K562 (cell line): ENCODE results near the gene DGAT2. TPM values are rescaled to one million over a fixed set of nuclear protein-coding genes. Genes with fewer than 3 reads are reported as not detected.
A peak's percentile ranks its signal among the peaks of the same experiment; 100 is the strongest.

ENCODE experiments used
- EGR1 ChIP-seq: fragments of 450-650 bp; conservative IDR thresholded peaks from 2 replicates; pipeline ENCODE4 v1.6.1; 2017; ENCODE audit warnings: mild to moderate bottlenecking
- HNRNPH1 ChIP-seq: fragments of 200-400 bp; formaldehyde crosslinking; optimal IDR thresholded peaks from 2 replicates; pipeline ENCODE3; 2017; ENCODE audit warnings: low read depth, mild to moderate bottlenecking, low read length, moderate library complexity
- RFX7 ChIP-seq: fragments of 250-450 bp; sonication (Bioruptor Pico); IDR thresholded peaks from 2 replicates; pipeline ENCODE4 v1.5.1; 2021; ENCODE audit warnings: mild to moderate bottlenecking
- SREBF1 ChIP-seq: fragments of 150-350 bp; IDR thresholded peaks from 2 replicates; pipeline ENCODE4 v1.6.1; 2014; ENCODE audit warnings: antibody characterized with exemption, low read depth, low read length, borderline replicate concordance
- XRCC5 ChIP-seq: fragments of 200-400 bp; formaldehyde crosslinking; IDR thresholded peaks from 2 replicates; pipeline ENCODE4 v1.6.1; 2017; ENCODE audit warnings: low read depth, mild to moderate bottlenecking, low read length
- ZNF175 ChIP-seq: fragments of 200-800 bp; sonication (Bioruptor generic); IDR thresholded peaks from 2 replicates; pipeline ENCODE4 v1.6.1; 2016; ENCODE audit warnings: low read depth, mild to moderate bottlenecking, missing genetic modification characterization, missing compliant biosample characterization
- ZNF274 ChIP-seq: IDR thresholded peaks from 2 replicates; pipeline ENCODE4 v1.6.1; 2011; ENCODE audit warnings: low read depth, mild to moderate bottlenecking, low read length, moderate library complexity, borderline replicate concordance
- ZNF436 ChIP-seq: fragments of 250-450, 450-650 bp; sonication (Bioruptor Pico); formaldehyde crosslinking; IDR thresholded peaks from 2 replicates; pipeline ENCODE4 v1.7.0; 2020; ENCODE audit warnings: mild to moderate bottlenecking
- ZNF507 ChIP-seq: conservative IDR thresholded peaks from 2 replicates; pipeline ENCODE4 v1.6.1; 2017; ENCODE audit warnings: missing genetic modification characterization, missing compliant biosample characterization
- ZNF77 ChIP-seq: fragments of 250-450 bp; sonication (Bioruptor Pico); IDR thresholded peaks from 2 replicates; pipeline ENCODE4 v1.5.0; 2020
- polyA plus RNA-seq, 8 experiments: library from polyadenylated mRNA; depleted of rRNA in 4 of 8; stranded (reverse) in 5 of 8; unstranded in 3 of 8; fragments of >200 nt; fragmentation: Nextera tagmentation in 2 of 8; fragmentation: Illumina TruSeq in 1 of 8; extraction: Ambion mirVana in 2 of 8; extraction: Trizol in 1 of 8; gene quantifications; 2 replicates each; pipeline versions ENCODE4 v1.2.1 to v1.2.3, GENCODE V29; 2011 to 2014; ENCODE audit warnings: inconsistent platforms in 1 of 8, missing spikeins in 1 of 8
- total RNA-seq, 7 experiments: library from RNA; depleted of rRNA in 6 of 7; stranded (reverse); fragments of >200 nt in 6 of 7; fragmentation: Illumina TruSeq in 2 of 7; extraction: Trizol in 2 of 7; gene quantifications; 2 replicates each; pipeline versions ENCODE4 v1.2.1 to v1.2.3, GENCODE V29; 2011 to 2021; ENCODE audit warnings: low replicate concordance in 1 of 7
- TF ChIP-seq, protein P1 (sequence below), 2 experiments: fragments of 450-650 bp in 1 of 2; sonication (generic) in 1 of 2; formaldehyde crosslinking in 1 of 2; IDR thresholded peaks; 2 replicates each; pipeline versions ENCODE4 v1.7.1 to v1.9.0; 2016 to 2022; ENCODE audit warnings: inconsistent platforms in 1 of 2, mild to moderate bottlenecking in 1 of 2, missing genetic modification reagents in 1 of 2
- TF ChIP-seq, protein P2 (sequence below), 2 experiments: IDR thresholded peaks in 1 of 2; conservative IDR thresholded peaks in 1 of 2; 2 replicates each; pipeline ENCODE4 v1.6.1; 2016; ENCODE audit warnings: low read depth in 2 of 2, mild to moderate bottlenecking in 1 of 2, missing compliant biosample characterization in 1 of 2, missing genetic modification characterization in 1 of 2, moderate library complexity in 1 of 2
- TF ChIP-seq, protein P3 (sequence below): fragments of 450-650 bp; IDR thresholded peaks from 2 replicates; pipeline ENCODE4 v1.6.1; 2016; ENCODE audit warnings: mild to moderate bottlenecking

The DGAT2 gene
- total and polyA plus RNA-seq, 9 of the 15 experiments (the other 6 are each of a cell fraction or from before 2014, with no cell fraction given), result 0.68 to 2.8 (median 1.8) TPM

DNA sequence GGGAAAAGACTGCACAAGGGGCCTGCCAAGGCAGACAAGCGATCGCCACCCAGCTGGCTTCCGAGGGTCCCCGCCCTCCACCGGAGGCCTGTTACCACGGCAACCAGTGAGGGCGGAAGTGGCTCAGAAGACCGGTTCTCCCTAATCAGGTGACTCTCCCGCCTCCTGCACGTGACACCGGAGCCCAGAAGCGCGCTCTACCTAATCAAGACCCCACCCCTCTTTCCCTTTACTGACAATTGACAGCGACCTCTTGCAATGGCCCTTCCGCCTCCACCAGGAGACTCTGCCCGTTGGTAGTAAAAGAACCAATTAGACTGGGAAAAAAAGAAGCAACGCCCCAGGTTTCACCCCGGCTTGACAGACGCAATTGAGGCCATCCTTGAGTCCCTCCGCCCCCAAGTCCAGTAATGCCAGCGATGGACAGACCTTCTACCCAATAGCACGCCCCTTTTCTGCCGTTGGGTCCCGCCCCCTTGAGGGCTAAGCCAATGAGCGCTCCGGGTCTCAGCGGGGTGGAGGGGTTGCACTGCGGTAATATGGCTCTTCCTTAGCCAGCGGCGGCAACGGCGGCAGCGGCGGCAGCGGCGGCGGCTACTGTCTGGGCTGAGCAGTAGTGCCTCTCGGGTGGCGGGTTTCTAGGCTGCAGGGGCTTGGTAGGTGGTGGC, 46.2 kb downstream of the DGAT2 start, which contains the start of gene UVRAG (continued):
- TF ChIP-seq, protein P1, sequence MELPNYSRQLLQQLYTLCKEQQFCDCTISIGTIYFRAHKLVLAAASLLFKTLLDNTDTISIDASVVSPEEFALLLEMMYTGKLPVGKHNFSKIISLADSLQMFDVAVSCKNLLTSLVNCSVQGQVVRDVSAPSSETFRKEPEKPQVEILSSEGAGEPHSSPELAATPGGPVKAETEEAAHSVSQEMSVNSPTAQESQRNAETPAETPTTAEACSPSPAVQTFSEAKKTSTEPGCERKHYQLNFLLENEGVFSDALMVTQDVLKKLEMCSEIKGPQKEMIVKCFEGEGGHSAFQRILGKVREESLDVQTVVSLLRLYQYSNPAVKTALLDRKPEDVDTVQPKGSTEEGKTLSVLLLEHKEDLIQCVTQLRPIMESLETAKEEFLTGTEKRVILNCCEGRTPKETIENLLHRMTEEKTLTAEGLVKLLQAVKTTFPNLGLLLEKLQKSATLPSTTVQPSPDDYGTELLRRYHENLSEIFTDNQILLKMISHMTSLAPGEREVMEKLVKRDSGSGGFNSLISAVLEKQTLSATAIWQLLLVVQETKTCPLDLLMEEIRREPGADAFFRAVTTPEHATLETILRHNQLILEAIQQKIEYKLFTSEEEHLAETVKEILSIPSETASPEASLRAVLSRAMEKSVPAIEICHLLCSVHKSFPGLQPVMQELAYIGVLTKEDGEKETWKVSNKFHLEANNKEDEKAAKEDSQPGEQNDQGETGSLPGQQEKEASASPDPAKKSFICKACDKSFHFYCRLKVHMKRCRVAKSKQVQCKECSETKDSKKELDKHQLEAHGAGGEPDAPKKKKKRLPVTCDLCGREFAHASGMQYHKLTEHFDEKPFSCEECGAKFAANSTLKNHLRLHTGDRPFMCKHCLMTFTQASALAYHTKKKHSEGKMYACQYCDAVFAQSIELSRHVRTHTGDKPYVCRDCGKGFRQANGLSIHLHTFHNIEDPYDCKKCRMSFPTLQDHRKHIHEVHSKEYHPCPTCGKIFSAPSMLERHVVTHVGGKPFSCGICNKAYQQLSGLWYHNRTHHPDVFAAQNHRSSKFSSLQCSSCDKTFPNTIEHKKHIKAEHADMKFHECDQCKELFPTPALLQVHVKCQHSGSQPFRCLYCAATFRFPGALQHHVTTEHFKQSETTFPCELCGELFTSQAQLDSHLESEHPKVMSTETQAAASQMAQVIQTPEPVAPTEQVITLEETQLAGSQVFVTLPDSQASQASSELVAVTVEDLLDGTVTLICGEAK (IDR thresholded peaks at IDR 0.05), result peak; percentile 81
- TF ChIP-seq, protein P1 (CRISPR knock-in tag; IDR thresholded peaks at IDR 0.05), result no peak
- TF ChIP-seq, protein P2, sequence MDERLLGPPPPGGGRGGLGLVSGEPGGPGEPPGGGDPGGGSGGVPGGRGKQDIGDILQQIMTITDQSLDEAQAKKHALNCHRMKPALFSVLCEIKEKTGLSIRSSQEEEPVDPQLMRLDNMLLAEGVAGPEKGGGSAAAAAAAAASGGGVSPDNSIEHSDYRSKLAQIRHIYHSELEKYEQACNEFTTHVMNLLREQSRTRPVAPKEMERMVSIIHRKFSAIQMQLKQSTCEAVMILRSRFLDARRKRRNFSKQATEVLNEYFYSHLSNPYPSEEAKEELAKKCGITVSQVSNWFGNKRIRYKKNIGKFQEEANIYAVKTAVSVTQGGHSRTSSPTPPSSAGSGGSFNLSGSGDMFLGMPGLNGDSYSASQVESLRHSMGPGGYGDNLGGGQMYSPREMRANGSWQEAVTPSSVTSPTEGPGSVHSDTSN (CRISPR knock-in tag; IDR thresholded peaks at IDR 0.05; ENCODE audit: low read depth), result peak; percentile 90
- TF ChIP-seq, protein P2 (tag; conservative IDR thresholded peaks at IDR 0.05; ENCODE audit: low read depth), result peak; percentile 99
- no peak for TF ChIP-seq ZNF507 (tag)
- peak; percentile 67; the same call in 1 of the 2 replicates for TF ChIP-seq SREBF1
- TF ChIP-seq, protein P3, sequence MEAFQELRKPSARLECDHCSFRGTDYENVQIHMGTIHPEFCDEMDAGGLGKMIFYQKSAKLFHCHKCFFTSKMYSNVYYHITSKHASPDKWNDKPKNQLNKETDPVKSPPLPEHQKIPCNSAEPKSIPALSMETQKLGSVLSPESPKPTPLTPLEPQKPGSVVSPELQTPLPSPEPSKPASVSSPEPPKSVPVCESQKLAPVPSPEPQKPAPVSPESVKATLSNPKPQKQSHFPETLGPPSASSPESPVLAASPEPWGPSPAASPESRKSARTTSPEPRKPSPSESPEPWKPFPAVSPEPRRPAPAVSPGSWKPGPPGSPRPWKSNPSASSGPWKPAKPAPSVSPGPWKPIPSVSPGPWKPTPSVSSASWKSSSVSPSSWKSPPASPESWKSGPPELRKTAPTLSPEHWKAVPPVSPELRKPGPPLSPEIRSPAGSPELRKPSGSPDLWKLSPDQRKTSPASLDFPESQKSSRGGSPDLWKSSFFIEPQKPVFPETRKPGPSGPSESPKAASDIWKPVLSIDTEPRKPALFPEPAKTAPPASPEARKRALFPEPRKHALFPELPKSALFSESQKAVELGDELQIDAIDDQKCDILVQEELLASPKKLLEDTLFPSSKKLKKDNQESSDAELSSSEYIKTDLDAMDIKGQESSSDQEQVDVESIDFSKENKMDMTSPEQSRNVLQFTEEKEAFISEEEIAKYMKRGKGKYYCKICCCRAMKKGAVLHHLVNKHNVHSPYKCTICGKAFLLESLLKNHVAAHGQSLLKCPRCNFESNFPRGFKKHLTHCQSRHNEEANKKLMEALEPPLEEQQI, result no peak
- no peak for TF ChIP-seq ZNF436 (CRISPR knock-in tag)
- no peak for TF ChIP-seq HNRNPH1
- TF ChIP-seq RFX7 (CRISPR knock-in tag), result no peak
- no peak for TF ChIP-seq ZNF274
- no peak for TF ChIP-seq ZNF175
- no peak for TF ChIP-seq XRCC5
- peak; percentile 58 for TF ChIP-seq EGR1
- TF ChIP-seq ZNF77 (CRISPR knock-in tag), result no peak
